Panc1 (cell line): ENCODE results near the gene SYNPO2L.
"Not testable (repeated sequence)": the region's sequence is repeated elsewhere in the genome, so short reads cannot be mapped to it uniquely, and the experiment has no call there.

Experiments used
- POLR2AphosphoS5 ChIP-seq: IDR thresholded peaks from 2 replicates; pipeline ENCODE4 v1.6.1; 2012; ENCODE audit warnings: mild to moderate bottlenecking, low read depth, low read length, moderate library complexity
- TCF7L2 ChIP-seq: IDR thresholded peaks from 2 replicates; pipeline ENCODE4 v1.6.1; 2011; ENCODE audit warnings: mild to moderate bottlenecking, low read depth, low read length, inconsistent platforms
- TF ChIP-seq, protein P1 (sequence below), 2 experiments: IDR thresholded peaks; 2 replicates each; pipeline ENCODE4 v1.6.1; 2011 to 2012; ENCODE audit warnings: low read depth in 2 of 2, control low read depth in 1 of 2, low read length in 1 of 2, mild to moderate bottlenecking in 1 of 2, moderate library complexity in 1 of 2; ENCODE audit not compliant: insufficient read depth in 1 of 2
- TF ChIP-seq, protein P2 (sequence below): fragments of 450-650 bp; IDR thresholded peaks from 2 replicates; pipeline ENCODE4 v1.5.1; 2017; ENCODE audit warnings: mild to moderate bottlenecking

DNA sequence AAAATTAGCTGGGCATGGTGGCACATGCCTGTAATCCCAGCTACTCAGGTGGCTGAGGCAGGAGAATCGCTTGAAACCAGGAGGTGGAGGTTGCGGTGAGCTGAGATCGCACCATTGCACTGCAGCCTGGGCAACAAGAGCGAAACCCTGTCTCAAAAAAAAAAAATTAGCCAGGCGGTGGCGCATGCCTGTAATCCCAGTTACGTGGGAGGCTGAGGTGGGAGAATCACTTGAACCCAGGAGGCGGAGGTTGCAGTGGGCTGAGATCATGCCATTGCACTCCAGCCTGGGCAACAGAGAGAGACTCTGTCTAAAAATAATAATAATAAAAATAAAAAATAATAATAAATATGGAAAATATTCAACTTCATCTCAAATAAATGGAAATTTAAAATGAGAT, 38.7 kb downstream of the SYNPO2L start:
- TF ChIP-seq, protein P1, sequence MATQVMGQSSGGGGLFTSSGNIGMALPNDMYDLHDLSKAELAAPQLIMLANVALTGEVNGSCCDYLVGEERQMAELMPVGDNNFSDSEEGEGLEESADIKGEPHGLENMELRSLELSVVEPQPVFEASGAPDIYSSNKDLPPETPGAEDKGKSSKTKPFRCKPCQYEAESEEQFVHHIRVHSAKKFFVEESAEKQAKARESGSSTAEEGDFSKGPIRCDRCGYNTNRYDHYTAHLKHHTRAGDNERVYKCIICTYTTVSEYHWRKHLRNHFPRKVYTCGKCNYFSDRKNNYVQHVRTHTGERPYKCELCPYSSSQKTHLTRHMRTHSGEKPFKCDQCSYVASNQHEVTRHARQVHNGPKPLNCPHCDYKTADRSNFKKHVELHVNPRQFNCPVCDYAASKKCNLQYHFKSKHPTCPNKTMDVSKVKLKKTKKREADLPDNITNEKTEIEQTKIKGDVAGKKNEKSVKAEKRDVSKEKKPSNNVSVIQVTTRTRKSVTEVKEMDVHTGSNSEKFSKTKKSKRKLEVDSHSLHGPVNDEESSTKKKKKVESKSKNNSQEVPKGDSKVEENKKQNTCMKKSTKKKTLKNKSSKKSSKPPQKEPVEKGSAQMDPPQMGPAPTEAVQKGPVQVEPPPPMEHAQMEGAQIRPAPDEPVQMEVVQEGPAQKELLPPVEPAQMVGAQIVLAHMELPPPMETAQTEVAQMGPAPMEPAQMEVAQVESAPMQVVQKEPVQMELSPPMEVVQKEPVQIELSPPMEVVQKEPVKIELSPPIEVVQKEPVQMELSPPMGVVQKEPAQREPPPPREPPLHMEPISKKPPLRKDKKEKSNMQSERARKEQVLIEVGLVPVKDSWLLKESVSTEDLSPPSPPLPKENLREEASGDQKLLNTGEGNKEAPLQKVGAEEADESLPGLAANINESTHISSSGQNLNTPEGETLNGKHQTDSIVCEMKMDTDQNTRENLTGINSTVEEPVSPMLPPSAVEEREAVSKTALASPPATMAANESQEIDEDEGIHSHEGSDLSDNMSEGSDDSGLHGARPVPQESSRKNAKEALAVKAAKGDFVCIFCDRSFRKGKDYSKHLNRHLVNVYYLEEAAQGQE (IDR thresholded peaks at IDR 0.05; ENCODE audit: insufficient read depth in 1 of 2, low read depth in 2 of 2, low read length in 1 of 2), result not testable (repeated sequence)
- TF ChIP-seq POLR2AphosphoS5, TCF7L2: not testable (repeated sequence)
- TF ChIP-seq, protein P2, sequence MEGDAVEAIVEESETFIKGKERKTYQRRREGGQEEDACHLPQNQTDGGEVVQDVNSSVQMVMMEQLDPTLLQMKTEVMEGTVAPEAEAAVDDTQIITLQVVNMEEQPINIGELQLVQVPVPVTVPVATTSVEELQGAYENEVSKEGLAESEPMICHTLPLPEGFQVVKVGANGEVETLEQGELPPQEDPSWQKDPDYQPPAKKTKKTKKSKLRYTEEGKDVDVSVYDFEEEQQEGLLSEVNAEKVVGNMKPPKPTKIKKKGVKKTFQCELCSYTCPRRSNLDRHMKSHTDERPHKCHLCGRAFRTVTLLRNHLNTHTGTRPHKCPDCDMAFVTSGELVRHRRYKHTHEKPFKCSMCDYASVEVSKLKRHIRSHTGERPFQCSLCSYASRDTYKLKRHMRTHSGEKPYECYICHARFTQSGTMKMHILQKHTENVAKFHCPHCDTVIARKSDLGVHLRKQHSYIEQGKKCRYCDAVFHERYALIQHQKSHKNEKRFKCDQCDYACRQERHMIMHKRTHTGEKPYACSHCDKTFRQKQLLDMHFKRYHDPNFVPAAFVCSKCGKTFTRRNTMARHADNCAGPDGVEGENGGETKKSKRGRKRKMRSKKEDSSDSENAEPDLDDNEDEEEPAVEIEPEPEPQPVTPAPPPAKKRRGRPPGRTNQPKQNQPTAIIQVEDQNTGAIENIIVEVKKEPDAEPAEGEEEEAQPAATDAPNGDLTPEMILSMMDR, result not testable (repeated sequence)
